SK-N-SH (cell line): ENCODE data around the gene CNTROB. TPM values are rescaled to one million over a fixed set of nuclear protein-coding genes. Genes with fewer than 3 reads are reported as not detected.

Source experiments
- CTCF ChIA-PET: fragments of 300-600, 350-600 bp; formaldehyde crosslinking; extraction: SDS; loops from one replicate; lab custom pipeline; 2021; lab: Yijun Ruan, JAX
- POLR2A ChIA-PET: fragments of 350-600 bp; sonication (Branson Sonifier 250); formaldehyde crosslinking; extraction: SDS; loops from one replicate; lab custom pipeline; 2020; ENCODE audit warnings: antibody characterized with exemption, inconsistent platforms; lab: Yijun Ruan, JAX
- DNase-seq: peaks from one replicate; pipeline ENCODE4 v3.0.0; 2012
- H2AFZ ChIP-seq: fragments of 200-600 bp; sonication (generic); 2 replicates; pipeline ENCODE4 v1.8.1; 2016; ENCODE audit warnings: antibody characterized with exemption, mild to moderate bottlenecking, low read depth
- H3F3A ChIP-seq: fragments of 200-600 bp; sonication (generic); replicated peaks from 2 replicates; pipeline ENCODE3; 2016; ENCODE audit warnings: antibody characterized with exemption, mild to moderate bottlenecking; ENCODE audit not compliant: insufficient read depth
- H3K27ac ChIP-seq, 2 experiments: fragments of 200-500 bp in 1 of 2; fragments of 200-600 bp in 1 of 2; sonication (Bioruptor generic) in 1 of 2; sonication (generic), shearing (Covaris generic) in 1 of 2; 2 replicates each; pipeline versions ENCODE4 v1.5.1 to v1.6.1; 2014 to 2016; ENCODE audit warnings: low read depth in 2 of 2, inconsistent platforms in 1 of 2, low read length in 1 of 2, mild to moderate bottlenecking in 1 of 2, mixed read lengths in 1 of 2
- H3K27me3 ChIP-seq: fragments of 200-600 bp; sonication (generic), shearing (Covaris generic); 2 replicates; pipeline ENCODE4 v1.6.1; 2016; ENCODE audit warnings: mixed run types; ENCODE audit not compliant: insufficient read depth
- H3K36me3 ChIP-seq, 2 experiments: fragments of 200-500 bp in 1 of 2; fragments of 200-600 bp in 1 of 2; sonication (Bioruptor generic) in 1 of 2; sonication (generic) in 1 of 2; replicated peaks in 1 of 2; 2 replicates each; pipeline versions ENCODE3 to v1.5.1; 2014 to 2016; ENCODE audit warnings: low read length in 1 of 2, mild to moderate bottlenecking in 1 of 2; ENCODE audit not compliant: insufficient read depth in 2 of 2, control insufficient read depth in 1 of 2
- H3K4me1 ChIP-seq, 2 experiments: fragments of 200-500 bp in 1 of 2; fragments of 200-600 bp in 1 of 2; sonication (Bioruptor generic) in 1 of 2; sonication (generic), shearing (Covaris generic) in 1 of 2; 2 replicates each; pipeline versions ENCODE4 v1.5.1 to v1.6.1; 2014 to 2016; ENCODE audit warnings: low read depth in 1 of 2, low read length in 1 of 2, mixed run types in 1 of 2; ENCODE audit not compliant: insufficient read depth in 2 of 2, control insufficient read depth in 1 of 2
- H3K4me2 ChIP-seq: fragments of 200-600 bp; sonication (generic), shearing (Covaris generic); 2 replicates; pipeline ENCODE4 v1.6.1; 2017; ENCODE audit warnings: mixed run types
- H3K4me3 ChIP-seq, 2 experiments: fragments of 200-500 bp in 1 of 2; fragments of 200-600 bp in 1 of 2; sonication (Bioruptor generic) in 1 of 2; sonication (generic), shearing (Covaris generic) in 1 of 2; 2 replicates each; pipeline versions ENCODE4 v1.5.1 to v1.8.1; 2014 to 2016; ENCODE audit warnings: low read depth in 2 of 2, inconsistent platforms in 1 of 2, low read length in 1 of 2, mild to moderate bottlenecking in 1 of 2, mixed read lengths in 1 of 2, moderate library complexity in 1 of 2
- H3K79me2 ChIP-seq: fragments of 200-600 bp; sonication (generic); 2 replicates; pipeline ENCODE4 v1.8.1; 2017; ENCODE audit warnings: mild to moderate bottlenecking; ENCODE audit not compliant: insufficient read depth
- H3K9ac ChIP-seq: fragments of 200-600 bp; sonication (generic); 2 replicates; pipeline ENCODE4 v1.6.1; 2017; ENCODE audit warnings: mixed run types
- H3K9me2 ChIP-seq: fragments of 200-600 bp; sonication (generic); 2 replicates; pipeline ENCODE4 v1.6.1; 2017; ENCODE audit warnings: mixed run types
- H3K9me3 ChIP-seq: fragments of 200-600 bp; sonication (generic); 2 replicates; pipeline ENCODE4 v1.6.1; 2017; ENCODE audit warnings: mixed run types, mild to moderate bottlenecking, moderate library complexity
- H4K20me1 ChIP-seq: fragments of 200-600 bp; sonication (generic); 2 replicates; pipeline ENCODE4 v1.6.1; 2017; ENCODE audit warnings: mild to moderate bottlenecking, mixed run types; ENCODE audit not compliant: insufficient read depth
- CHD2 ChIP-seq: fragments of 150-350 bp; IDR thresholded peaks from 2 replicates; pipeline ENCODE4 v1.6.1; 2018; ENCODE audit warnings: low read length; ENCODE audit not compliant: partially characterized antibody
- EP300 ChIP-seq, 2 experiments: IDR thresholded peaks; 2 replicates each; pipeline versions ENCODE4 v1.4.0 to v1.6.1; 2012; ENCODE audit warnings: borderline replicate concordance in 1 of 2, low read depth in 1 of 2, low read length in 1 of 2
- FOSL2 ChIP-seq: IDR thresholded peaks from 2 replicates; pipeline ENCODE4 v1.4.0; 2012; ENCODE audit warnings: low read depth, mild to moderate bottlenecking, moderate library complexity, borderline replicate concordance
- FOXJ3 ChIP-seq: sonication (generic); formaldehyde crosslinking; IDR thresholded peaks from 2 replicates; pipeline ENCODE4 v1.5.1; 2020; ENCODE audit warnings: mild to moderate bottlenecking, missing genetic modification reagents
- FOXM1 ChIP-seq: IDR thresholded peaks from 2 replicates; pipeline ENCODE4 v1.4.0; 2012; ENCODE audit warnings: low read depth, mild to moderate bottlenecking
- JUND ChIP-seq: IDR thresholded peaks from 2 replicates; pipeline ENCODE4 v1.4.0; 2012
- NFIC ChIP-seq: IDR thresholded peaks from 2 replicates; pipeline ENCODE4 v1.4.0; 2012; ENCODE audit warnings: borderline replicate concordance
- POLR2AphosphoS5 ChIP-seq: IDR thresholded peaks from 2 replicates; pipeline ENCODE4 v1.6.1; 2012; ENCODE audit warnings: low read depth, low read length
- RAD21 ChIP-seq: IDR thresholded peaks from 2 replicates; pipeline ENCODE4 v1.6.1; 2012; ENCODE audit warnings: mild to moderate bottlenecking, low read length
- RCOR1 ChIP-seq: fragments of 150-350 bp; IDR thresholded peaks from 2 replicates; pipeline ENCODE4 v1.6.1; 2017; ENCODE audit warnings: antibody characterized with exemption, low read length
- RFX5 ChIP-seq: IDR thresholded peaks from 2 replicates; pipeline ENCODE4 v1.6.1; 2012; ENCODE audit warnings: mild to moderate bottlenecking, improper control_type of control experiment, low read length
- RXRA ChIP-seq: IDR thresholded peaks from 2 replicates; pipeline ENCODE4 v1.4.0; 2012; ENCODE audit warnings: low read depth, mild to moderate bottlenecking, borderline replicate concordance
- TCF12 ChIP-seq: IDR thresholded peaks from 2 replicates; pipeline ENCODE4 v1.4.0; 2012
- YY1 ChIP-seq: IDR thresholded peaks from 2 replicates; pipeline ENCODE4 v1.4.0; 2012; ENCODE audit warnings: low read depth, mild to moderate bottlenecking
- WGBS: methylation state at CpG from one replicate; pipeline ENCODE4 v1.1.6; 2017; ENCODE audit warnings: low lambda C conversion rate; 5-methylcytosine and 5-hydroxymethylcytosine counted together
- polyA plus RNA-seq, 3 experiments: library from polyadenylated mRNA; depleted of rRNA; stranded (reverse); fragments of >200 nt; gene quantifications; 2 replicates each; pipeline ENCODE4 v1.2.3, GENCODE V29; 2012
- TF ChIP-seq, protein P1 (sequence below): IDR thresholded peaks from 2 replicates; pipeline ENCODE4 v1.4.0; 2012; ENCODE audit warnings: low read depth
- TF ChIP-seq, protein P2 (sequence below): fragments of 150-350 bp; IDR thresholded peaks from 2 replicates; pipeline ENCODE4 v1.6.1; 2017; ENCODE audit warnings: antibody characterized with exemption, low read length, low read depth, borderline replicate concordance
- TF ChIP-seq, protein P3 (sequence below): IDR thresholded peaks from 2 replicates; pipeline ENCODE4 v1.4.0; 2012; ENCODE audit warnings: low read depth, borderline replicate concordance
- TF ChIP-seq, protein P4 (sequence below): fragments of 200-600 bp; sonication (generic); IDR thresholded peaks from 2 replicates; pipeline ENCODE4 v1.6.1; 2017; ENCODE audit warnings: antibody characterized with exemption, mild to moderate bottlenecking, moderate library complexity
- TF ChIP-seq, protein P5 (sequence below): IDR thresholded peaks from 2 replicates; pipeline ENCODE4; 2012
- TF ChIP-seq, protein P6 (sequence below): IDR thresholded peaks from 2 replicates; pipeline ENCODE4 v1.4.0; 2012; ENCODE audit warnings: low read depth, borderline replicate concordance

Gene CNTROB
- polyA plus RNA-seq, 1 of the 3 experiments (the other 2 are of a cell fraction) = 26.3 TPM

DNA sequence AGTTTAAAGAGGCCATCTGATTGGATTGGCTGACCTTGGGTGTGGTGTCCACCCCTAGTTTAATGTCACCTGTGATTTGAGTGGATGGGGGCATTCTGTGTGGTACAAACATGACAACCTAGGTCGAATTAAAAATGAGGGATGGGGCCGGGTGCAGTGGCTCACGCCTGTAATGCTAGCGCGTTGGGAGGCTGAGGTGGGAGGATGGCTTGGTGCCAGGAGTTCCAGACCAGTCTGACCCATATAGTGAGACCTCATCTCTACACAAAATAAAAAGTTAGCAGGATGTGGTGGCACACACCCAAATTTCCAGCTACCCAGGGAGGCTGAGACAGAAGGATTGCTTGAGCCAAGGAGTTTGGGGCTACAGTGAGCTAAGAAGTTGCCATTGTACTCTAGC is 14.4 kb downstream of the CNTROB start:
- WGBS = 84% methylated on average over 5 of the region's 5 CpGs
- TF ChIP-seq YY1 (no peak), EP300 (IDR thresholded peaks at IDR 0.05; ENCODE audit: borderline replicate concordance in 1 of 2, low read depth in 1 of 2, low read length in 1 of 2) (no peak), FOXJ3 (CRISPR knock-in tag) (no peak), RXRA (no peak), FOXM1 (no peak), TCF12 (no peak), RCOR1 (no peak)
- TF ChIP-seq, protein P1, sequence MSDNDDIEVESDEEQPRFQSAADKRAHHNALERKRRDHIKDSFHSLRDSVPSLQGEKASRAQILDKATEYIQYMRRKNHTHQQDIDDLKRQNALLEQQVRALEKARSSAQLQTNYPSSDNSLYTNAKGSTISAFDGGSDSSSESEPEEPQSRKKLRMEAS = no peak
- TF ChIP-seq, protein P2, sequence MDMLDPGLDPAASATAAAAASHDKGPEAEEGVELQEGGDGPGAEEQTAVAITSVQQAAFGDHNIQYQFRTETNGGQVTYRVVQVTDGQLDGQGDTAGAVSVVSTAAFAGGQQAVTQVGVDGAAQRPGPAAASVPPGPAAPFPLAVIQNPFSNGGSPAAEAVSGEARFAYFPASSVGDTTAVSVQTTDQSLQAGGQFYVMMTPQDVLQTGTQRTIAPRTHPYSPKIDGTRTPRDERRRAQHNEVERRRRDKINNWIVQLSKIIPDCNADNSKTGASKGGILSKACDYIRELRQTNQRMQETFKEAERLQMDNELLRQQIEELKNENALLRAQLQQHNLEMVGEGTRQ = no peak
- TF ChIP-seq, protein P3, sequence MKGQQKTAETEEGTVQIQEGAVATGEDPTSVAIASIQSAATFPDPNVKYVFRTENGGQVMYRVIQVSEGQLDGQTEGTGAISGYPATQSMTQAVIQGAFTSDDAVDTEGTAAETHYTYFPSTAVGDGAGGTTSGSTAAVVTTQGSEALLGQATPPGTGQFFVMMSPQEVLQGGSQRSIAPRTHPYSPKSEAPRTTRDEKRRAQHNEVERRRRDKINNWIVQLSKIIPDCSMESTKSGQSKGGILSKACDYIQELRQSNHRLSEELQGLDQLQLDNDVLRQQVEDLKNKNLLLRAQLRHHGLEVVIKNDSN = no peak
- TF ChIP-seq, protein P4, sequence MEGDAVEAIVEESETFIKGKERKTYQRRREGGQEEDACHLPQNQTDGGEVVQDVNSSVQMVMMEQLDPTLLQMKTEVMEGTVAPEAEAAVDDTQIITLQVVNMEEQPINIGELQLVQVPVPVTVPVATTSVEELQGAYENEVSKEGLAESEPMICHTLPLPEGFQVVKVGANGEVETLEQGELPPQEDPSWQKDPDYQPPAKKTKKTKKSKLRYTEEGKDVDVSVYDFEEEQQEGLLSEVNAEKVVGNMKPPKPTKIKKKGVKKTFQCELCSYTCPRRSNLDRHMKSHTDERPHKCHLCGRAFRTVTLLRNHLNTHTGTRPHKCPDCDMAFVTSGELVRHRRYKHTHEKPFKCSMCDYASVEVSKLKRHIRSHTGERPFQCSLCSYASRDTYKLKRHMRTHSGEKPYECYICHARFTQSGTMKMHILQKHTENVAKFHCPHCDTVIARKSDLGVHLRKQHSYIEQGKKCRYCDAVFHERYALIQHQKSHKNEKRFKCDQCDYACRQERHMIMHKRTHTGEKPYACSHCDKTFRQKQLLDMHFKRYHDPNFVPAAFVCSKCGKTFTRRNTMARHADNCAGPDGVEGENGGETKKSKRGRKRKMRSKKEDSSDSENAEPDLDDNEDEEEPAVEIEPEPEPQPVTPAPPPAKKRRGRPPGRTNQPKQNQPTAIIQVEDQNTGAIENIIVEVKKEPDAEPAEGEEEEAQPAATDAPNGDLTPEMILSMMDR = no peak
- Histone ChIP-seq H3K9me2 (no peaks in the 10 kb centered on the region), H3K79me2 (no peaks in the 10 kb centered on the region), H4K20me1 (no peaks in the 10 kb centered on the region), H3K27me3 (no peaks in the 10 kb centered on the region), H3K9ac (no peak overlapping the region), H3K4me2 (no peak overlapping the region), H3K4me1 (no peaks in the 10 kb centered on the region), H2AFZ (no peak overlapping the region), H3F3A (no peaks in the 10 kb centered on the region), H3K4me3 (no peak overlapping the region), H3K36me3 (peaks cover 25 to 62% of the 10 kb centered on the region in 2 experiments), H3K9me3 (no peaks in the 10 kb centered on the region), H3K27ac (no peak overlapping the region)
- POLR2A ChIA-PET = no interaction called here
- DNase-seq = no peak
- CTCF ChIA-PET = interaction anchor here (1.2 to 2.0 kb wide), 2 partner anchors 14 to 43 kb away, joined by 5 read pairs; partner anchors contain the start of genes CNTROB and TRAPPC1

DNA sequence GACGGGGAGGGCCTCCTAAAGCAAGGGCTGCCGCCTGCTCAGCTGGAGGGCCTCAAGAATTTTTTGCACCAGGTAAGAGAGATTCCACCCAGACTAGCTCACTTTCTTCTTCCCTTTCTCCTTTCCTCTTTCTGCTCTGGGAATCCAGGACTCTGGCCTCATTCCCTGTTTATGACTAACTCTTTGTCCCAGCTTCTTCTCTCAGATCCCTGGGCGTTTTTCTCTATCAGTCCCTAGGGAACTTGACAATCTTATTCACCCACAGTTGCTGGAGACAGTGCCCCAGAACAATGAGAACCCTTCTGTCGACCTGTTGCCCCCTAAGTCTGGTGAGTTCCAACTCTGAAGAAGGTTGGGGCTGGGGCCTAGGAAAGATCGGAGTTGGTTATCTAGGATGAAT is 15.6 kb downstream of the CNTROB start:
- no peak overlapping the region for H3K4me2 ChIP-seq
- H3F3A ChIP-seq = no peaks in the 10 kb centered on the region
- H3K9ac ChIP-seq = no peak overlapping the region
- no peaks in the 10 kb centered on the region for H4K20me1 ChIP-seq
- no peak overlapping the region for H3K4me3 ChIP-seq
- ChIA-PET POLR2A (no interaction called here), CTCF (interaction anchor here (0.8 to 2.0 kb wide), 5 partner anchors 15 to 185 kb away, joined by 3 to 5 read pairs (median 4); partner anchors contain the start of genes CNTROB and TRAPPC1)
- H3K79me2 ChIP-seq = no peaks in the 10 kb centered on the region
- H3K9me3 ChIP-seq = no peaks in the 10 kb centered on the region
- WGBS = 84% methylated on average over 5 of the region's 5 CpGs
- H3K27ac ChIP-seq = no peak overlapping the region
- H3K36me3 ChIP-seq = peaks cover 25 to 62% of the 10 kb centered on the region in 2 experiments
- H2AFZ ChIP-seq = no peak overlapping the region
- no peak for DNase-seq
- H3K27me3 ChIP-seq = no peaks in the 10 kb centered on the region
- no peaks in the 10 kb centered on the region for H3K9me2 ChIP-seq
- no peaks in the 10 kb centered on the region for H3K4me1 ChIP-seq
- TF ChIP-seq RAD21 (no peak), JUND (no peak), RFX5 (no peak), CHD2 (no peak), POLR2AphosphoS5 (no peak), FOSL2 (no peak), NFIC (no peak), RXRA (no peak), TCF12 (no peak)
- TF ChIP-seq, protein P5, sequence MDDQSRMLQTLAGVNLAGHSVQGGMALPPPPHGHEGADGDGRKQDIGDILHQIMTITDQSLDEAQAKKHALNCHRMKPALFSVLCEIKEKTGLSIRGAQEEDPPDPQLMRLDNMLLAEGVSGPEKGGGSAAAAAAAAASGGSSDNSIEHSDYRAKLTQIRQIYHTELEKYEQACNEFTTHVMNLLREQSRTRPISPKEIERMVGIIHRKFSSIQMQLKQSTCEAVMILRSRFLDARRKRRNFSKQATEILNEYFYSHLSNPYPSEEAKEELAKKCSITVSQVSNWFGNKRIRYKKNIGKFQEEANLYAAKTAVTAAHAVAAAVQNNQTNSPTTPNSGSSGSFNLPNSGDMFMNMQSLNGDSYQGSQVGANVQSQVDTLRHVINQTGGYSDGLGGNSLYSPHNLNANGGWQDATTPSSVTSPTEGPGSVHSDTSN = no peak
- TF ChIP-seq, protein P1 = no peak
- TF ChIP-seq, protein P6, sequence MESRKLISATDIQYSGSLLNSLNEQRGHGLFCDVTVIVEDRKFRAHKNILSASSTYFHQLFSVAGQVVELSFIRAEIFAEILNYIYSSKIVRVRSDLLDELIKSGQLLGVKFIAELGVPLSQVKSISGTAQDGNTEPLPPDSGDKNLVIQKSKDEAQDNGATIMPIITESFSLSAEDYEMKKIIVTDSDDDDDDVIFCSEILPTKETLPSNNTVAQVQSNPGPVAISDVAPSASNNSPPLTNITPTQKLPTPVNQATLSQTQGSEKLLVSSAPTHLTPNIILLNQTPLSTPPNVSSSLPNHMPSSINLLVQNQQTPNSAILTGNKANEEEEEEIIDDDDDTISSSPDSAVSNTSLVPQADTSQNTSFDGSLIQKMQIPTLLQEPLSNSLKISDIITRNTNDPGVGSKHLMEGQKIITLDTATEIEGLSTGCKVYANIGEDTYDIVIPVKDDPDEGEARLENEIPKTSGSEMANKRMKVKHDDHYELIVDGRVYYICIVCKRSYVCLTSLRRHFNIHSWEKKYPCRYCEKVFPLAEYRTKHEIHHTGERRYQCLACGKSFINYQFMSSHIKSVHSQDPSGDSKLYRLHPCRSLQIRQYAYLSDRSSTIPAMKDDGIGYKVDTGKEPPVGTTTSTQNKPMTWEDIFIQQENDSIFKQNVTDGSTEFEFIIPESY = no peak
- TF ChIP-seq, protein P3 = no peak
